Sigmoid colon (tissue), 4 donors: ENCODE results near the gene VEGFA.

Source experiments
- EP300 ChIP-seq, 4 donors: sonication (generic); formaldehyde crosslinking; IDR thresholded peaks; one replicate each; pipeline ENCODE4 v1.6.1; 2017; ENCODE audit warnings: antibody characterized with exemption in 4 of 4
- POLR2A ChIP-seq, 2 donors: fragments of 450-650 bp; IDR thresholded peaks; one replicate each; pipeline ENCODE4 v1.6.1; 2016; ENCODE audit warnings: antibody characterized with exemption in 2 of 2, mild to moderate bottlenecking in 2 of 2, moderate library complexity in 2 of 2
- POLR2AphosphoS5 ChIP-seq, 4 donors: sonication (generic); formaldehyde crosslinking; IDR thresholded peaks; one replicate each; pipeline ENCODE4 v1.6.1; 2017; ENCODE audit warnings: antibody characterized with exemption in 4 of 4
- TF ChIP-seq, protein P1 (sequence below), 4 experiments: fragments of 450-650 bp in 3 of 4; fragments of 200-600 bp in 1 of 4; IDR thresholded peaks; one replicate each; pipeline ENCODE4 v1.5.1; 2016 to 2019; ENCODE audit warnings: antibody characterized with exemption in 4 of 4, mild to moderate bottlenecking in 3 of 4, moderate library complexity in 2 of 4

- TF ChIP-seq, protein P1, sequence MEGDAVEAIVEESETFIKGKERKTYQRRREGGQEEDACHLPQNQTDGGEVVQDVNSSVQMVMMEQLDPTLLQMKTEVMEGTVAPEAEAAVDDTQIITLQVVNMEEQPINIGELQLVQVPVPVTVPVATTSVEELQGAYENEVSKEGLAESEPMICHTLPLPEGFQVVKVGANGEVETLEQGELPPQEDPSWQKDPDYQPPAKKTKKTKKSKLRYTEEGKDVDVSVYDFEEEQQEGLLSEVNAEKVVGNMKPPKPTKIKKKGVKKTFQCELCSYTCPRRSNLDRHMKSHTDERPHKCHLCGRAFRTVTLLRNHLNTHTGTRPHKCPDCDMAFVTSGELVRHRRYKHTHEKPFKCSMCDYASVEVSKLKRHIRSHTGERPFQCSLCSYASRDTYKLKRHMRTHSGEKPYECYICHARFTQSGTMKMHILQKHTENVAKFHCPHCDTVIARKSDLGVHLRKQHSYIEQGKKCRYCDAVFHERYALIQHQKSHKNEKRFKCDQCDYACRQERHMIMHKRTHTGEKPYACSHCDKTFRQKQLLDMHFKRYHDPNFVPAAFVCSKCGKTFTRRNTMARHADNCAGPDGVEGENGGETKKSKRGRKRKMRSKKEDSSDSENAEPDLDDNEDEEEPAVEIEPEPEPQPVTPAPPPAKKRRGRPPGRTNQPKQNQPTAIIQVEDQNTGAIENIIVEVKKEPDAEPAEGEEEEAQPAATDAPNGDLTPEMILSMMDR (IDR thresholded peaks at IDR 0.05) = no peak
- TF ChIP-seq POLR2A (IDR thresholded peaks at IDR 0.05) (no peak), EP300 (IDR thresholded peaks at IDR 0.05) (no peak), POLR2AphosphoS5 (IDR thresholded peaks at IDR 0.05) (no peak)
Observed at GRCh38 chr6:43744931-43745727, 24.9 kb upstream of the VEGFA start.
